Panc1 (cell line): Measurements from ENCODE around the gene KCNQ2. TPM values are rescaled to one million over a fixed set of nuclear protein-coding genes. Genes with fewer than 3 reads are reported as not detected.

Source experiments
- ATAC-seq: fragments of 200-7000 bp; cut with Tn5 transposase; 2 replicates; pipeline ENCODE4 v1.9.1; 2020; ENCODE audit warnings: mild to moderate bottlenecking, moderate library complexity
- BruUV-seq: library from RNA; stranded (reverse); fragments of 400-500 nt; replicated peaks from 2 replicates; lab custom pipeline; 2021; lab: Mats Ljungman, UMichigan
- CTCF ChIA-PET: fragments of 300-600 bp; sonication (Branson Sonifier 250); formaldehyde crosslinking; loops from one replicate; lab custom pipeline; 2022; ENCODE audit warnings: antibody characterized with exemption; lab: Charles Lee
- POLR2A ChIA-PET: fragments of 300-600 bp; sonication (Branson Sonifier 250); formaldehyde crosslinking; loops from one replicate; lab custom pipeline; 2022; ENCODE audit warnings: antibody characterized with exemption; lab: Charles Lee
- DNase-seq: peaks from one replicate; pipeline ENCODE4 v3.0.0-alpha.2; 2010; ENCODE audit warnings: low read depth, low spot score
- H3K27ac ChIP-seq: 2 replicates; pipeline ENCODE4 v1.5.1; 2011; ENCODE audit warnings: mild to moderate bottlenecking, low read length, inconsistent platforms
- H3K27me3 ChIP-seq: fragments of 200-500 bp; sonication (Bioruptor generic); 2 replicates; pipeline ENCODE4 v1.6.0; 2014; ENCODE audit warnings: low read length, inconsistent platforms; ENCODE audit not compliant: control insufficient read depth, insufficient read depth
- H3K36me3 ChIP-seq: fragments of 200-500 bp; sonication (Bioruptor generic); 2 replicates; pipeline ENCODE4 v1.5.1; 2014; ENCODE audit warnings: inconsistent platforms, mild to moderate bottlenecking, low read length, moderate library complexity; ENCODE audit not compliant: control insufficient read depth, insufficient read depth
- H3K4me1 ChIP-seq: 2 replicates; pipeline ENCODE4 v1.5.1; 2011; ENCODE audit warnings: inconsistent platforms, mild to moderate bottlenecking, low read length, moderate library complexity; ENCODE audit not compliant: control insufficient read depth, insufficient read depth
- H3K4me3 ChIP-seq, 2 experiments: 2 replicates each; pipeline ENCODE4 v1.5.1; 2011 to 2012; ENCODE audit warnings: low read depth in 2 of 2, low read length in 2 of 2, mild to moderate bottlenecking in 2 of 2, inconsistent platforms in 1 of 2, moderate library complexity in 1 of 2
- H3K9me3 ChIP-seq: fragments of 200-500 bp; sonication (Bioruptor generic); 2 replicates; pipeline ENCODE4 v1.5.1; 2014; ENCODE audit warnings: low read depth, mild to moderate bottlenecking, inconsistent platforms, low read length, moderate library complexity; ENCODE audit not compliant: control insufficient read depth, insufficient read depth
- CTCF ChIP-seq: fragments of 450-650 bp; IDR thresholded peaks from 2 replicates; pipeline ENCODE4 v1.5.1; 2017; ENCODE audit warnings: mild to moderate bottlenecking
- POLR2AphosphoS5 ChIP-seq: IDR thresholded peaks from 2 replicates; pipeline ENCODE4 v1.6.1; 2012; ENCODE audit warnings: mild to moderate bottlenecking, low read depth, low read length, moderate library complexity
- REST ChIP-seq, 2 experiments: IDR thresholded peaks; 2 replicates each; pipeline ENCODE4 v1.6.1; 2011 to 2012; ENCODE audit warnings: low read depth in 2 of 2, control low read depth in 1 of 2, low read length in 1 of 2, mild to moderate bottlenecking in 1 of 2, moderate library complexity in 1 of 2; ENCODE audit not compliant: insufficient read depth in 1 of 2
- SIN3A ChIP-seq: IDR thresholded peaks from 2 replicates; pipeline ENCODE4 v1.6.1; 2012; ENCODE audit warnings: low read depth, mild to moderate bottlenecking, low read length, moderate library complexity, borderline replicate concordance; ENCODE audit not compliant: insufficient read depth
- TCF7L2 ChIP-seq: IDR thresholded peaks from 2 replicates; pipeline ENCODE4 v1.6.1; 2011; ENCODE audit warnings: mild to moderate bottlenecking, low read depth, low read length, inconsistent platforms
- in situ Hi-C: cut with HindIII; loops from 2 replicates; pipeline ENCODE4 v1.10.0; 2016; ENCODE audit warnings: low sequenced_read_pairs, low pct_unique_long_range_greater_than_20kb
- intact Hi-C: fragments of 100-400 bp; cut with micrococcal nuclease; formaldehyde crosslinking; loops from one replicate; pipeline ENCODE4 v1.10.0; 2022; ENCODE audit not compliant: unreplicated experiment
- total RNA-seq: library from RNA; stranded (reverse); gene quantifications from one replicate; pipeline ENCODE4 v1.2.1, GENCODE V29; 2021; ENCODE audit not compliant: unreplicated experiment

Gene KCNQ2
- total RNA-seq, 1 experiment from 2014 or later: 19.4 TPM

GRCh38 chr20:63399596-63400375, 72.7 kb downstream of the KCNQ2 start:
- Histone ChIP-seq H3K4me1 (peaks cover 11% of the 10 kb centered on the region; the same call in 1 of the 2 replicates), H3K36me3 (no peaks in the 10 kb centered on the region), H3K27ac (no peak overlapping the region), H3K9me3 (no peaks in the 10 kb centered on the region), H3K27me3 (no peaks in the 10 kb centered on the region), H3K4me3 (no peak overlapping the region)
- intact Hi-C loops: no loop called here
- CTCF ChIA-PET: no interaction called here
- in situ Hi-C loops: loop anchor here (25.0 kb wide), 1 partner anchor 112 kb away; the partner anchor contains the start of gene COL20A1
- no TSS peak for BruUV-seq
- DNase-seq: no peak
- ATAC-seq: no peak
- TF ChIP-seq TCF7L2: no peak
- no peak for TF ChIP-seq REST (IDR thresholded peaks at IDR 0.05; ENCODE audit: insufficient read depth in 1 of 2, low read depth in 2 of 2, low read length in 1 of 2)
- TF ChIP-seq POLR2AphosphoS5: no peak
- no peak for TF ChIP-seq SIN3A
- TF ChIP-seq CTCF: no peak
- POLR2A ChIA-PET: no interaction called here

- CTCF ChIA-PET: no interaction called here
- Histone ChIP-seq H3K27me3 (no peaks in the 10 kb centered on the region), H3K36me3 (no peaks in the 10 kb centered on the region), H3K4me1 (peaks cover 11% of the 10 kb centered on the region), H3K27ac (no peak overlapping the region), H3K4me3 (no peak overlapping the region), H3K9me3 (no peaks in the 10 kb centered on the region)
- ATAC-seq (0 out of 2 replicates have a peak, but pooled peaks have one; percentile 2), DNase-seq (no peak)
- BruUV-seq: no TSS peak
- in situ Hi-C loops (loop anchor here (25.0 kb wide), 1 partner anchor 112 kb away; the partner anchor contains the start of gene COL20A1), intact Hi-C loops (no loop called here)
- POLR2A ChIA-PET: no interaction called here
- TF ChIP-seq CTCF (no peak), POLR2AphosphoS5 (no peak), REST (IDR thresholded peaks at IDR 0.05; ENCODE audit: insufficient read depth in 1 of 2, low read depth in 2 of 2, low read length in 1 of 2) (no peak), TCF7L2 (no peak), SIN3A (no peak)
Observed at GRCh38 chr20:63398744-63399514, 73.5 kb downstream of the KCNQ2 start.
